Mesodermal cell (in vitro differentiated cells): Measurements from ENCODE around the gene STK32B.
"Not testable (repeated sequence)": the region's sequence is repeated elsewhere in the genome, so short reads cannot be mapped to it uniquely, and the experiment has no call there.

Source experiments
- H3K27ac ChIP-seq: 2 replicates; pipeline ENCODE4 v1.7.0; 2013; ENCODE audit warnings: mild to moderate bottlenecking, low read depth, low read length, moderate library complexity; ENCODE audit not compliant: severe bottlenecking
- H3K36me3 ChIP-seq: 2 replicates; pipeline ENCODE4 v1.7.1; 2013; ENCODE audit warnings: mild to moderate bottlenecking, low read length, moderate library complexity; ENCODE audit not compliant: control insufficient read depth, insufficient read depth
- H3K4me1 ChIP-seq: one replicate; pipeline ENCODE4 v1.7.1; 2013; ENCODE audit warnings: mild to moderate bottlenecking, low read length; ENCODE audit not compliant: insufficient read depth, control insufficient read depth, poor library complexity, severe bottlenecking
- H3K4me3 ChIP-seq: 2 replicates; pipeline ENCODE4 v1.7.0; 2013; ENCODE audit warnings: low read length, control low read depth, mild to moderate bottlenecking; ENCODE audit not compliant: insufficient read depth, poor library complexity, severe bottlenecking; ENCODE audit errors: extremely low read depth
- H3K9me3 ChIP-seq: 2 replicates; pipeline ENCODE4 v1.7.1; 2013; ENCODE audit warnings: mild to moderate bottlenecking, low read length, moderate library complexity; ENCODE audit not compliant: control insufficient read depth
- WGBS, 2 experiments: methylation state at CpG; one replicate each; pipeline ENCODE4 v1.1.5; 2013; ENCODE audit warnings: missing lambda C conversion rate in 2 of 2; ENCODE audit not compliant: insufficient coverage in 2 of 2; 5-methylcytosine and 5-hydroxymethylcytosine counted together

The STK32B gene

DNA sequence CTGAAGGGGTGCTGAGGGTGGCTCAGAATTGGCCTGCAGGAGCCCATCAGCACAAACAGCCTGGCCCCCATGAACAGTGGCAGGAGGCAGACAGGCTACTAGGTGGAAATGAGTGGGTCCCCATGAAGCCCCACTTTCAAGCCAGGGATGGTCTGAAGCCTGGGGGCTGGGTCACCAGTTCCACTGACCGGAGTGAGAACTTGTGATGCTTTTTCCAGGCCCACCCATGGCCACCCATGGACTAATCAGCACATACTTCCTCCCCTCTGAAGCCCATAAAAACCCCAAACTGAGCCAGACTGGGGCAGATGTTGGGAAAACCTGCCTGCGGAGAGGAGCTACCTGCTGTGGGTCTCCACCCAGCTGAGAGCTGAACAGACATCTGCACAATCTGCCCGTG, 372.9 kb downstream of the STK32B start:
- no peak overlapping the region for H3K4me3 ChIP-seq
- no peaks in the 10 kb centered on the region for H3K36me3 ChIP-seq
- H3K27ac ChIP-seq: no peak overlapping the region
- 83 to 95% methylated on average over 2 of the region's 3 CpGs for WGBS, 2 experiments
- no peaks in the 10 kb centered on the region for H3K4me1 ChIP-seq
- H3K9me3 ChIP-seq: no peaks in the 10 kb centered on the region

DNA sequence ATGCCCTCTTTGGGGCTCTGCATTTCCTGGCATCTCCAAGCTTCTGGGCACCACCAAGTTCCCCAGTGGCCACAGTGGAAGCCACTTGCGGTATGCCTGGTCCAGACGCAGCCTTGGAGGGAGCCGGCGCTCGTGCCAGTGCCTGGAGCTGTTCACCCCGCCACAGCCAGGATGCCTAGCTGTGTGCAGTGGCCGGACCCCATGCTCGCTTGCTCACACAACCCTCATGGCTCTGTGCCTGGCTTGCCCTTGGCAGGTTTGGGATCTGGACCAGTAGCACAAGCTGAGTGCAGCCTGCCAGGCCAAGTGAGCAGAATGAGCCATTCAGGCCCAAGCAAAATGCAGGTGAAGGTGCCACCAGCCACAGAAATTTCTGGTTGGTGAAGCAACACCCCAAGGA, 373.6 kb downstream of the STK32B start:
- H3K4me1 ChIP-seq: no peaks in the 10 kb centered on the region
- no peak overlapping the region for H3K4me3 ChIP-seq
- H3K9me3 ChIP-seq: no peaks in the 10 kb centered on the region
- 92% methylated on average over 8 of the region's 8 CpGs for WGBS, 2 experiments
- no peak overlapping the region for H3K27ac ChIP-seq
- no peaks in the 10 kb centered on the region for H3K36me3 ChIP-seq

DNA sequence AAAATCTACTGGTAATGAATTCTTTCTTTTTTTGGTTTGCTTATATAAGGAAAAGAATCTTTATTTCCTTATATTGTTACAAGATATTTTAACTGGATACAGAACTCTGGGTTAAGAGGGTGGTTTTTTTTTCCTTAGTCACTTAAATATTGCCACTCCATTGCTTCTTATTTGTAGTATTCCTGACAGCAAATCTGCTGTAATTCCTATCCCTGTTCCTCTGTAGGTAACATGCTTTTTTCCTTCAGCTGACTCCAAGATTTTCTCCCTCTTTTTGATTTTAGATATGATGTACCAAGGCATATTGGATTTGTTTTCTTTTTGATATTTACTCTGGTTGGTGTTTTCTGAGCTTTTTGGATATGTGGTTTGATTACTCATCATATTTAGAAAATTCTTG, 378.5 kb downstream of the STK32B start:
- Histone ChIP-seq H3K4me1 (no peaks in the 10 kb centered on the region), H3K36me3 (no peaks in the 10 kb centered on the region), H3K27ac (no peak overlapping the region), H3K9me3 (no peaks in the 10 kb centered on the region), H3K4me3 (no peak overlapping the region)

DNA sequence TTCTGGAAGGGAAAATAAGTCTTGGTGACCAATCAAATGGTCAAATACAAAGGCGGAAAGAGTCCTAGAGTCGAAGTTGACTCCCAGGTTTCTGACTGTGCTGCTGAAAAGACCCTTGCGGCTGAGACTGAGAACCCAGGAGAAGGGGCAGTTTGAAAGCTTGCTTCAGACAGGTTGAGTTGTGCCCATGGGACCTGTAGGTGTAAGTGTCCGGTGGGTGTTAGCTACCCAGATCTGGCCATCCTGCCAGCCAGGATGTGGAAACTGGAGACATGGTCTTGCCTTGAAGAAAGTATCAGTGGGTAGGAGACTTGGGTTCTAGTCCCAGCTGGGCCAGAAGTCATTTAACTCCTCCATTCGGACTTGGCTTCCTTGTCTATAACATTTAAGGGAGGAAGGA, 381.9 kb downstream of the STK32B start:
- Histone ChIP-seq H3K4me1 (no peaks in the 10 kb centered on the region), H3K4me3 (no peak overlapping the region), H3K36me3 (no peaks in the 10 kb centered on the region), H3K27ac (no peak overlapping the region), H3K9me3 (no peaks in the 10 kb centered on the region)
- 81 to 85% methylated on average over 4 of the region's 5 CpGs for WGBS, 2 experiments

DNA sequence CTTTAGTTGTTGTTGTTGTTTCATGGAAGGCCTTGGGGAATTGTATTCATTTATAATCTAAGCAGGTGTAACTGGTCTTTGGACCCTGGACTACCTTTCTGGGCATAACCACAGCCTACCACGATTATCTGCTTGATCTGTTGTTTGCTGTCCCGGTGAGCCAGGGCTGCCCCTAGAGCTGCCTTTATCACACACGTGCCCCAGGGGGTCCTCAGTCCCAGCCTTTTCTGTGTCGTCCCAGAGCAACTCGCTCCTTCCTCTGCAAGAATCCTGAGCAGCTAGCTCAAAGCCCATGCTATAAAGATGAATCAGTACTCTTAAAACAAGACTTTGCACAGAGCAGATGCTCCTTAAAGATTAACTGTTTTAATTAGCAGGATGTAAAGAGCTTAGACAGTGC, 383.9 kb downstream of the STK32B start:
- Histone ChIP-seq H3K4me1 (no peaks in the 10 kb centered on the region), H3K36me3 (no peaks in the 10 kb centered on the region), H3K9me3 (no peaks in the 10 kb centered on the region), H3K4me3 (no peak overlapping the region), H3K27ac (no peak overlapping the region)
- WGBS, 2 experiments: 33 to 41% methylated on average over 3 to 4 of the region's 5 CpGs

DNA sequence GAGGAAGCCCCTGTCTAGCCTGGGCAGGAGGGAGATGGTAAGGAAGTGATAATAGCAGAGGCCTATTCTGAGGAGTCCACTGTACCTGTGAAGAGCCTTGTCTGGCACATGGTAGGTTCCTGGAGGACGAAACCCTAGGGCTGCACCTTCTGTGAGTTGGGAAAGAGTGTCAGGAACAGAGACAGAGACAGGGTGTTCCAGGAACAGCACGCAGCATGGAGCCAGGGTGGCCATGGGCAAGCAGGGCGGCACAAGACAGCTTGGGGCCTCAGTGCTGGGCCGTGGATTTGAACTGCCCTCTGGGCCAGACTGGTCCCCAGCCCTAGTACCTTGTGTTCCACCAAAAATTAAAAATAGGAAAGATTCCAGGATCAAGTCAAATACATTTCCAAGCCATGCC, 384.5 kb downstream of the STK32B start:
- H3K4me3 ChIP-seq: no peak overlapping the region
- WGBS, 2 experiments: 83 to 90% methylated on average over 3 to 4 of the region's 4 CpGs

DNA sequence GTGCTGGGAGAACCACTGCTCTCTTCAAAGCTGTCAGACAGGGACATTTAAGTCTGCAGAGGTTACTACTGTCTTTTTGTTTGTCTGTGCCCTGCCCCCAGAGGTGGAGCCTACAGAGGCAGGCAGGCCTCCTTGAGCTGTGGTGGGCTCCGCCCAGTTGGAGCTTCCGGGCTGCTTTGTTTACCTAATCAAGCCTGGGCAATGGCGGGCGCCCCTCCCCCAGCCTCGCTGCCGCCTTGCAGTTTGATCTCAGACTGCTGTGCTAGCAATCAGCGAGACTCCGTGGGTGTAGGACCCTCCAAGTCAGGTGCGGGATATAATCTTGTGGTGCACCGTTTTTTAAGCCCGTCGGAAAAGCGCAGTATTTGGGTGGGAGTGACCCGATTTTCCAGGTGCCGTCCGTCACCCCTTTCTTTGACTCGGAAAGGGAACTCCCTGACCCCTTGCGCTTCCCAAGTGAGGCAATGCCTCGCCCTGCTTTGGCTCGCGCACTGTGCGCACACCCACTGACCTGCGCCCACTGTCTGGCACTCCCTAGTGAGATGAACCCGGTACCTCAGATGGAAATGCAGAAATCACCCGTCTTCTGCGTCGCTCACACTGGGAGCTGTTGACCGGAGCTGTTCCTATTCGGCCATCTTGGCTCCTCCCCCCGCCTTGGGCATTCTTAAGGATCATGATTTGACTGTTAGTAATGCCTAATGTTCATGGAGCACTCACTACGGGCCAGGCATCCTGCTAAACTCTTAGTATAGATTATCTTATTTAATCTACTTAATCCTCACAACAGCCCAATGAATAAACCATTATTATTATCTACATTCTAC, 392.9 kb downstream of the STK32B start:
- H3K4me3 ChIP-seq, H3K27ac ChIP-seq: not testable (repeated sequence)
- 84 to 94% methylated on average over 5 to 9 of the region's 31 CpGs for WGBS, 2 experiments

More for the DNA sequence above, 384.5 kb downstream of the STK32B start:
- Histone ChIP-seq H3K4me1 (no peaks in the 10 kb centered on the region), H3K36me3 (no peaks in the 10 kb centered on the region), H3K27ac (no peak overlapping the region), H3K9me3 (no peaks in the 10 kb centered on the region)

DNA sequence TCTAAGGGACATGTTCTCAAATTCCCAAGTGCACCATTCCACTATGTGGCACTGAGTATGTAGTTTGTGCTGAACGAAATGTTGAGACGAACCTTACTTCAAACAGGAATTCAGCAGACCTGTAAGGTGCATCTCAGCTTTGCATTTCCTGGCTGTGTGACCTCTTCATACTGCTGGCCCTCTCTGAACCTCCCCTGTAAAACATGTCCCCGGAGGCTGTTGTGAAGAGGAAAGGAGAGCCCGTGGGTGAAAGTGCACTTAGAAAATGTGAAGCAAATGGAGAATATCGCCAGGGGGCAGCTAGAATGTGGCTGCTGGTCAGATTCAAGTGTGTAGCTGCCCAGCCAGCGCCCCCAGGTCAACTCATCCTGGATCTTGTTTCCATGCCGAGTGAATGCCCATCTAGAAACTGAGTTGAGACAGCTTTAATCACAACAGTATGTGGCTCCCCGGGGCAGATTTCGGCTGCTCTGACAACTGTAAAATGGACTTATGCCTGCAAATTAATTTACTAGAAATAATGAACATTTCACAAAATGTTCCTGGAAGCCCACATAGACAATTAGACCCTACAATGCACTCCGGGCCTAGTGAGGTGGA, 393.7 kb downstream of the STK32B start:
- H3K9me3 ChIP-seq: no peaks in the 10 kb centered on the region
- no peaks in the 10 kb centered on the region for H3K36me3 ChIP-seq
- 94 to 96% methylated on average over 7 of the region's 10 CpGs for WGBS, 2 experiments
- H3K4me1 ChIP-seq: no peaks in the 10 kb centered on the region
- H3K4me3 ChIP-seq: no peak overlapping the region
- no peak overlapping the region for H3K27ac ChIP-seq

More for the DNA sequence above, 392.9 kb downstream of the STK32B start:
- not testable (repeated sequence) for H3K4me1 ChIP-seq, H3K9me3 ChIP-seq, H3K36me3 ChIP-seq

DNA sequence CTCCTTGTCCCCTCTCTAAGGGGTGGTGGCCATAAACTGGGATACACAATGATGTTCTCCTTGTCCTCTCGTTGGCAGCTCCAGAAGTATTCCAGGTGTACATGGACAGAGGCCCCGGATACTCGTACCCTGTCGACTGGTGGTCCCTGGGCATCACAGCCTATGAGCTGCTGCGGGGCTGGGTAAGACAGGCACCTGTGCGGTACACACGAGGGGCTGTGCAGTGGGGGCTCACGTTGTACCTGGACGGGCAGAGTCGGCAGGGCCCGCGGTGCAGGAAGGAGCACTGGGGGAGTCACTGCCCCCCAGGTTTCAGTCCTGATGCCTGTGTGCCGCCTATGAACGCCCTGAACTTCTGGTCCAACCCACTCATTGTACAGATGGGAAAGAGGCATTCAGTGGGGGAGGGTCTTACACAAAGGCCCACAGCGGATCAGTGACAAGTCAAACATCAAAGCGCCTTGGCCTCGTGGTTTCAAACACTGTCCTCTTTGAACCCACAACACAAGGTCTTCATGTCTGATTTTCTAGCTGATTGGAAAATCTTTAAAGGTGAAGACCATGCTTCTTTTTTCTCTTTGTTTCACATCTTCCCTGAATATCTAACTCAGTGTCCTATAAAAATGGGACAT, 395.4 kb downstream of the STK32B start:
- H3K36me3 ChIP-seq: no peaks in the 10 kb centered on the region
- no peaks in the 10 kb centered on the region for H3K9me3 ChIP-seq
- no peaks in the 10 kb centered on the region for H3K4me1 ChIP-seq
- no peak overlapping the region for H3K27ac ChIP-seq
- H3K4me3 ChIP-seq: no peak overlapping the region
- 92 to 98% methylated on average over 15 to 16 of the region's 17 CpGs for WGBS, 2 experiments

DNA sequence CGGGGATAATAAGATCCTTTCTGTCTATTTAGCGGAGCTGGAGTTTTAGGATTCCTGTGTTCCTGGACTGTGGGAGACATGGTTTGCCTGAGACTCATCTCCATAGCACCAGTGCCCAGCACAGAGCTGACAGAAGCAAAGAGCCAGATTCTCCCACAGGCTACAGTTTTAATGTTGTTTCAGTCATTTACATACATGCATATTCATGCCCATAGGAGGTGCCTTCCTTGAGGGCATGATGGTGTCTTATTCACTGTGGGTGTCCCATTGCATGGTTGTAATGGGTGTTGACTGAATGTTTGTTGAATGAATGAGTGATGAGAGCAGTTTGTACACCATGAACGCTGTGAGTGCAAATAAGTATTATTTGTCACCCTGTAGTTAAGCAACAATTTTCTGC, 396.5 kb downstream of the STK32B start:
- 89 to 100% methylated on average over 1 to 3 of the region's 3 CpGs for WGBS, 2 experiments
- Histone ChIP-seq H3K27ac (no peak overlapping the region), H3K36me3 (no peaks in the 10 kb centered on the region), H3K4me1 (no peaks in the 10 kb centered on the region), H3K4me3 (no peak overlapping the region), H3K9me3 (no peaks in the 10 kb centered on the region)

DNA sequence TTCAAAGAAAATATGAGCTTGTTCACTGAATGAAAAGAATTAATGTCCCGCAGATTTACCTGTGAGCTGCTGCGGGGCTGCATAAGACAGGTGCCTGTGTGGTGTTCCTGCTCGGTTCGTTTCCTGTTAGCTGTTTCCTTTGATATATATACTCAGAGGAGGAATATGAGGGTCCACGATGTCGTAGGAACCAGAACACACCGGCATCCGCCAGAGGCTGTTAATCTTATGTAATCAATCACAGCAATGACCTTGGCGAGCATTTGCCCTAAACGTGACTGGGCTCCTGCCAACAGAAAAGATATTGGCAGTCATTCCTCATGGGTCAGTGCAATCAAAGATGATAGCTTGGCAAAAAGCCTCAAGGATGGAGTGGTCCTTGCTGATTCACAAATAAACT, 396.9 kb downstream of the STK32B start:
- Histone ChIP-seq H3K36me3 (no peaks in the 10 kb centered on the region), H3K4me1 (no peaks in the 10 kb centered on the region), H3K9me3 (no peaks in the 10 kb centered on the region), H3K4me3 (no peak overlapping the region), H3K27ac (no peak overlapping the region)
- WGBS, 2 experiments: 83 to 84% methylated on average over 6 to 8 of the region's 10 CpGs
